ENCODE results near the gene KMT2D. TPM values are rescaled to one million over a fixed set of nuclear protein-coding genes. Genes with fewer than 3 reads are reported as not detected.

KMT2D gene
- total RNA-seq, 1 donor from 2014 or later: 86.9 TPM

- Histone ChIP-seq H3K4me2 (ENCODE audit: low read length) (peak overlapping the region; percentile 72), H3K9me3 (ENCODE audit: insufficient read depth, low read depth, low read length) (no peaks in the 10 kb centered on the region), H3K36me3 (ENCODE audit: insufficient read depth, low read length) (peaks cover 53% of the 10 kb centered on the region), H3K27me3 (ENCODE audit: insufficient read depth, low read length) (no peaks in the 10 kb centered on the region), H3K27ac (ENCODE audit: low read depth, low read length) (no peak overlapping the region), H3K4me3 (ENCODE audit: insufficient read depth, low read depth, low read length) (no peak overlapping the region), H3K79me2 (ENCODE audit: insufficient read depth, low read length) (peaks cover 79% of the 10 kb centered on the region), H2AFZ (ENCODE audit: low read depth, low read length) (no peak overlapping the region), H4K20me1 (ENCODE audit: insufficient read depth, low read length) (peaks cover 90% of the 10 kb centered on the region), H3K4me1 (ENCODE audit: insufficient read depth, low read length) (peaks cover 19% of the 10 kb centered on the region), H3K9ac (ENCODE audit: low read length) (peak overlapping the region; percentile 44)
- H3K27me3 Mint-ChIP-seq (ENCODE audit: low read depth, unreplicated experiment): no peaks in the 10 kb centered on the region
- TF ChIP-seq EZH2 (IDR thresholded peaks at IDR 0.05; ENCODE audit: insufficient read depth, low read length): no peak
- no peak for TF ChIP-seq CTCF (IDR thresholded peaks at IDR 0.05; ENCODE audit: insufficient read depth, low read depth, low read length)
- peaks cover 33% of the 10 kb centered on the region for H3K36me3 Mint-ChIP-seq (ENCODE audit: low read depth, unreplicated experiment)
- FAIRE-seq (no peak), DNase-seq (ENCODE audit: low read depth) (no peak)
- H3K4me3 Mint-ChIP-seq (ENCODE audit: unreplicated experiment): no peak overlapping the region
- H3K4me1 Mint-ChIP-seq (ENCODE audit: low read depth, unreplicated experiment): peaks cover 32% of the 10 kb centered on the region
- no peaks in the 10 kb centered on the region for H3K9me3 Mint-ChIP-seq (ENCODE audit: unreplicated experiment)
- peak overlapping the region; percentile 75 for H3K27ac Mint-ChIP-seq (ENCODE audit: unreplicated experiment)
Observed at GRCh38 chr12:49050507-49051372, 9.9 kb downstream of the KMT2D start.

GRCh38 chr12:49049566-49050224 lies 10.9 kb downstream of the KMT2D start:
- H3K27ac ChIP-seq (ENCODE audit: low read depth, low read length): peak overlapping the region; percentile 71
- H3K9me3 ChIP-seq (ENCODE audit: insufficient read depth, low read depth, low read length): no peaks in the 10 kb centered on the region
- peaks cover 54% of the 10 kb centered on the region for H3K36me3 ChIP-seq (ENCODE audit: insufficient read depth, low read length)
- no peak overlapping the region for H3K4me3 ChIP-seq (ENCODE audit: insufficient read depth, low read depth, low read length)
- H3K79me2 ChIP-seq (ENCODE audit: insufficient read depth, low read length): peaks cover 69% of the 10 kb centered on the region
- peaks cover 15% of the 10 kb centered on the region for H3K4me1 ChIP-seq (ENCODE audit: insufficient read depth, low read length)
- H3K4me3 Mint-ChIP-seq (ENCODE audit: unreplicated experiment): peak overlapping the region; percentile 27
- H3K4me2 ChIP-seq (ENCODE audit: low read length): peak overlapping the region; percentile 72
- peaks cover 87% of the 10 kb centered on the region for H4K20me1 ChIP-seq (ENCODE audit: insufficient read depth, low read length)
- H3K36me3 Mint-ChIP-seq (ENCODE audit: low read depth, unreplicated experiment): peaks cover 30% of the 10 kb centered on the region
- H3K9ac ChIP-seq (ENCODE audit: low read length): peak overlapping the region; percentile 44
- H3K27me3 ChIP-seq (ENCODE audit: insufficient read depth, low read length): no peaks in the 10 kb centered on the region
- H3K4me1 Mint-ChIP-seq (ENCODE audit: low read depth, unreplicated experiment): peaks cover 23% of the 10 kb centered on the region
- FAIRE-seq (no peak), DNase-seq (ENCODE audit: low read depth) (peak; percentile 66)
- no peaks in the 10 kb centered on the region for H3K27me3 Mint-ChIP-seq (ENCODE audit: low read depth, unreplicated experiment)
- no peaks in the 10 kb centered on the region for H3K9me3 Mint-ChIP-seq (ENCODE audit: unreplicated experiment)
- TF ChIP-seq EZH2 (IDR thresholded peaks at IDR 0.05; ENCODE audit: insufficient read depth, low read length) (no peak), CTCF (IDR thresholded peaks at IDR 0.05; ENCODE audit: insufficient read depth, low read depth, low read length) (no peak)
- peak overlapping the region; percentile 81 for H3K27ac Mint-ChIP-seq (ENCODE audit: unreplicated experiment)
- no peak overlapping the region for H2AFZ ChIP-seq (ENCODE audit: low read depth, low read length)

Measured in astrocyte (in vitro differentiated cells and primary cell).